HG03432 (cell line): ENCODE data around the gene NUF2.
A peak's percentile ranks its signal among the peaks of the same experiment; 100 is the strongest.
"Not testable (repeated sequence)": the region's sequence is repeated elsewhere in the genome, so short reads cannot be mapped to it uniquely, and the experiment has no call there.

Source experiments
- ATAC-seq: cut with Tn5 transposase; IDR thresholded peaks from one replicate; pipeline ENCODE4 v1.9.1; 2021; ENCODE audit warnings: mild to moderate bottlenecking, moderate library complexity; ENCODE audit not compliant: unreplicated experiment

Gene NUF2

DNA sequence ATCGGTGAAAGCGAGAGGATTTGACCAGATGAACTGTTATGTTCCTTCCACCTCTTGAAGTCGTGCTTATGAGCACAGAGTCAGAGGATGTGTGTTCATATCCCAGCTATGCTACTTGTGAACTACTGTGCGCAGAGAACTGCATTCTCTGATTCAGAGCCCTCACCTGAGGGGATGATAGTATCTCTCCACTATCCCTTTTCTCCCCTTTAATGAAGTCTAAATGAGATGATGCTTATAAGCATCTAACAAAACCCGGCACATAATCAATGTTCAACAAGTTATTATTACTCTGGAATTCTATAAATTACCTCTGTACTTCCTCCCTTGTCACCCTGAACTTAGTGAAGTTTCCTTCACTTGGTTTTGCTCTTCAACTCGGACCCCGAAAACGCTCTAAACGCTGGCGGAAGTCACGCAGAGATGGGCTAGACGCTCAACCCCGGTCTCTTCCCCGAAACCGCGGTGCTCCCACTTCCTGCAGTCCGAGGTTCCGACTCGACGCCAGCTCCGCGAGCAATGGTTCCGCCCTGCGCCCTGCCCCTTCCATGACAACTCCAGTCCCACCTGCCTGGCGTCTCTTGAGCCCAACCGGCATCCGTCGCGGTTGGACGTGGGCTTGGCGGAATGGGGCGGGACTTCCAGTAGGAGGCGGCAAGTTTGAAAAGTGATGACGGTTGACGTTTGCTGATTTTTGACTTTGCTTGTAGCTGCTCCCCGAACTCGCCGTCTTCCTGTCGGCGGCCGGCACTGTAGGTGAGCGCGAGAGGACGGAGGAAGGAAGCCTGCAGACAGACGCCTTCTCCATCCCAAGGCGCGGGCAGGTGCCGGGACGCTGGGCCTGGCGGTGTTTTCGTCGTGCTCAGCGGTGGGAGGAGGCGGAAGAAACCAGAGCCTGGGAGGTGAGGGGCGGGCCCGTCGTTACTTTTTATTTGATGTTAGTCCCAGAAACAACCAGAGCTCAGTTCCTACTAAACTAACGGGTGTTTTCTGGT is at the start of gene NUF2:
TSS of gene NUF2 (plus strand) at position 644 of the 995 bp plus-strand sequence. CDS start 4,098 bp downstream, outside the sequence.
- peak; percentile 96 for ATAC-seq

DNA sequence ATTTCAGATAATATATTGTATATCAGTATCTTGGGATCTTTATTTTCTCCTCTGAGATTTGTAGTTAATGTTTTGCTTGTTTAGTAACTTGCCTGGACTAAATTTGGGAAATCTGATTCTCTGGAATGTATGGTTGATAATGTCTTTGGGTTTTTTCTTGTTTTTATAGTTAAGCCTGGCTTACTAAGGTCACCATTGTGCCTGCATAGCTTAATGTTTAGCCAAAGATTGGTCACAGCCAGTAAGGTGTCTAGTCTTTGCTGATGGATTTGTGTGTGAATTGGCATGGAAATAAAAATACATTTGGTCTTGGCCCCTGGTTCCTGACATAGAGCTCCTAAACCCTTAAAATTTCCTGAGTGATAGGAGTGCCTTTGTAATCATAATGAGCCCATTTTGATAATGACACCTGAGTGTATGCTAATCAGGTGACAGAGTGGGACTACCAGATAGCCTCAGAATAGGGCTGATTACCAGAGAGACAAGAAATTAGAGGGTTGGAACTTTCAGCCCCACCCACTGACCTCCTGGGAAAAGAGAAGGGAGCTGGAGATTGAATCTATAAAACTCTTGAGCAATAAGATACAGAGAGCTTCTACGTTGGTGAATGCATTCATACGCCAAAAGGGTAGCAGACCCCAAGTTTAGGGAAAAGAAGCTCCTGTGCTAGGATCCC is 47.9 kb upstream of the NUF2 start:
- no peak for ATAC-seq

DNA sequence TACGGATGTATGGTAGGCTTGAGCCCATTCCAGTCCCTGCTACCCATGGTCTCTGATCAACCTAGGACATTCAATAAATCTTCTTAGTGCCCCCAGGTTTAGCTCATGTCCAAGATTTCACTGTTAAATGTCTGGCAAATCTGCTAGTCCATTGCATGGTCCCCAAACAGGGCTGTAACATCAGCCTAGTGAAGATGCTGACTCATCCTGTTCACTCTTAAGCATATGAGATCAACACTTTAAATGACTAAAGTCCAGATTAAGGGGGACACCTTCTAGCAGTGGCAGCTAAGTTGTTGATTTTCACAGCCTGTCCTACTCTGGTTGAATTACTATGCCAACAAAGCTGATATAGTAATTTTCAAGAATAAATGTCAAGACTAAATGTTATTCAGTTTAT is 46.5 kb upstream of the NUF2 start:
- ATAC-seq, result no peak

DNA sequence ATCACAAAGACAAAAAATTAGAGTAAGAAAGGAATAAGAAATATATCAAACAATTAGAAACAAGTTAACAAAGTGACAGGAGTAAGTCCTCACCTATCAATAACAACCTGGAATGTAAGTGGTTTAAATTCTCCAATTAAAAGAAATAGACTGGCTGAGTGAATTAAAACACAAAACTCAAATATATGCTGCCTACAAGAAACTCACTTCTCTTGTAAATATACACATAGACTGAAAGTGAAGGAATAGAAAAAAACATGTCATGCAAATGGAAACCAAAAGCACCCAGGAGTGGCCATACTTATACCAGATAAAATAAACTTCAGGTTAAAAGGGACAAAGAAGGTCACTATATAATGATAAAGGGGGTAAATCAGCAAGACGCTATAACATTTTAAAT is 43.2 kb upstream of the NUF2 start:
- no peak for ATAC-seq

DNA sequence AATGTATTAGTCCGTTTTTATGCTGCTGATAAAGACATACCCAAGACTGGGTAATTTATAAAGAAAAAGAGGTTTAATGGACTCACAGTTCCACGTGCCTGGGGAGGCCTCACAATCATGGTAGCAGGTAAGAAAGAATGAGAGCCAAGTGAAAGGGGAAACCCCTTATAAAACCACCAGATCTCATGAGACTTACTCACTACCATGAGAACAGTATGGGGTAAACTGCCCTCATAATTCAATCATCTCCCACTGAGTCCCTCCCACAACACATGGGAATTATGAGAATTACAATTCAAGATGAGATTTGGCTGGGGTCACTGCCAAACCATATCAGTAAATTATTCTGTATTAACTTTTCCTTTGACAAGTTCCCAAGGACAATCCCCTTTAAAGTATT is 36.9 kb upstream of the NUF2 start:
- not testable (repeated sequence) for ATAC-seq

DNA sequence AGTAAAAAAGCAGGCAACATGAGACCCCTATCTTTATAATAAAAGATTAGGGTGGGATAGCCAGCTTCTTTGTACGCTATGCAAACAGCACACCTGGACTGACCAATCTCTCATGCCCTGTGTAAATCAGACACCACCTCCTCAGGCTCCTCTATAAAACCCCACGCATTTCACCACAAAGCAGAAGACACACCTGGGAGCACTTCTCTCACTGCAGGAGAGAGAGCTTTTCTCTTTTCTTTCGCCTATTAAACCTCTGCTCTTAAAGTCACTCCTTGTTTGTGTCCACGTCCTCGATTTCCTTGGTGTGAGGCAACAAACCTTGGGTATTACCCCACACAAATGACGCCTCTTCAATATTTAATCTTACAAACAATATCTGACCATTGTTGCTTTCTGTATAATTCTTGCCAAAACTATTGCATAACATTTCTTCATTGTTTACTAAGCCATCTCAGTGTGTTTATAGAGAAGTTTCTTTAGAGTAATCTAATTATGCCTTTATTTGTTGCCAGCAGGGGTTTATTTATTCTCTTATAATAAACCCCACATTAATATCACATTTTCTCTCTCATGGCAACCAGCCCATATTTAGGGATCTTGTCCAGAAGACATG is 31.6 kb upstream of the NUF2 start:
- ATAC-seq, result no peak

DNA sequence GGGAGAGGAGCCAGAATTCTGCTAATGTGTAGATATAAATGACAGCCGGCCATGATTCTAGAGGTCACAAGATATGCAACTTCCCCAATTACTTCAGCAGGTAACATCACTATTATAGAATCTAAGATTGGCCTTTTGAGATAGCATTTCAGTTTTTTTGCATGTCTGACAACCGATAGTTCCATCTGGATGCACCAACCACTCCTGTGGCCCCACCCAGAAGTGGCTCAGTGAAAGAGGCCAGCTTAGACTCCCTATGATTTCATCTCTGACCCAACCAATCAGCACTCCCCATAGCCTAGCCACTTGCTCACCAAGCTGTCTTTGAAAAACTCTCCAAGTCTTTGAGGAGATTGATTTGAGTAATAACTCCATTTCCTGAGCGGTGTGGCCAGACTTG is 30.3 kb upstream of the NUF2 start:
- no peak for ATAC-seq

DNA sequence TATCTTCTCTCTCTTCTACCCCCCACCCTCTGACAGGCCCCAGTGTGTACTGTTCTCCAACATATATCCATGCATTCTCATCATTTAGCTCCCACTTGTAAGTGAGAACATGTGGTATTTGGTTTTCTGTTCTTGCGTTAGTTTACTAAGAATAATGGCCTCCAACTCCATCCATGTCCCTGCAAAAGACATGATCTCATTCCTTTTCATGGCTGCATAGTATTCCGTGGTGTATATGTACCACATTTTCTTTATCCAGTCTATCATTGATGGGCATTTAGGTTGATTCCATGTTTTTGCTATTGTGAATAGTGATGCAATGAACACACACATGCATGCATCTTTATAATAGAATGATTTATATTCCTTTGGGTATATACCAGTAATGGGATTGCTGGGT is 29.6 kb upstream of the NUF2 start:
- not testable (repeated sequence) for ATAC-seq

DNA sequence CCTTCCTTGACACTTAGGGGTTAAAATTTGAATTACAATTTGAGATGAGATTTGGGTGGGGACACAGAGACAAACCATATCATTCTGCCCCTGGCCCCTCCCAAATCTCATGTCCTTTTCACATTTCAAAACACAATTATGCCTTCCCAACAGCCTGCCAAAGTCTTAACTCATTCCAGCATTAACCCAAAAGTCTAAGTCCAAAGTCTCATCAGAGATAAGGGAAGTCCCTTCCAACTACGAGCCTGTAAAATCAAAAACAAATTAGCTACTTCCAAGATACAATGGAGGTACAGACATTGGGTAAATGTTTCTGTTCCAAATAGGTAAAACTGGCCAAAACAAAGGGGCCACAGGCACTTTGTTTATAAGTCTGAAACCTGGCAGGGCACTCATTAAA is 28.3 kb upstream of the NUF2 start:
- ATAC-seq, result not testable (repeated sequence)

DNA sequence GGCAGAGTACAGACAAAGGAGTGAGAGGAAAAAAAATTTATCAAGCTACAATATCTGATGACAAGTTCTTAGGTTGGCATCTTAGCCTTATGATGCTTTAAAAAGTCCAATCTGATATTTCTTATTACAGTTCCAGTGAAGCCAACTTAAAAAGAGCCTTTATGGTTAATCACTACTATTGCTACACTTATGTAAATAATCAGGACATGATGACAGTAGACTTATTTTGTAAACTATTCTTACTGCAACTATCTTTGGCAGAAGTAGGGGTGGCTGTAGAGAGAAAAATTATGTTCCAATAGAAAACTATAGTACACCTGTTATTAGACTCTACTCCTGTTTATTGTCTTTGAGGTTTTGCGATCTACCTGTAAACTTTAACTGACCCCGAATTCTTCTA is 25.8 kb upstream of the NUF2 start:
- no peak for ATAC-seq

DNA sequence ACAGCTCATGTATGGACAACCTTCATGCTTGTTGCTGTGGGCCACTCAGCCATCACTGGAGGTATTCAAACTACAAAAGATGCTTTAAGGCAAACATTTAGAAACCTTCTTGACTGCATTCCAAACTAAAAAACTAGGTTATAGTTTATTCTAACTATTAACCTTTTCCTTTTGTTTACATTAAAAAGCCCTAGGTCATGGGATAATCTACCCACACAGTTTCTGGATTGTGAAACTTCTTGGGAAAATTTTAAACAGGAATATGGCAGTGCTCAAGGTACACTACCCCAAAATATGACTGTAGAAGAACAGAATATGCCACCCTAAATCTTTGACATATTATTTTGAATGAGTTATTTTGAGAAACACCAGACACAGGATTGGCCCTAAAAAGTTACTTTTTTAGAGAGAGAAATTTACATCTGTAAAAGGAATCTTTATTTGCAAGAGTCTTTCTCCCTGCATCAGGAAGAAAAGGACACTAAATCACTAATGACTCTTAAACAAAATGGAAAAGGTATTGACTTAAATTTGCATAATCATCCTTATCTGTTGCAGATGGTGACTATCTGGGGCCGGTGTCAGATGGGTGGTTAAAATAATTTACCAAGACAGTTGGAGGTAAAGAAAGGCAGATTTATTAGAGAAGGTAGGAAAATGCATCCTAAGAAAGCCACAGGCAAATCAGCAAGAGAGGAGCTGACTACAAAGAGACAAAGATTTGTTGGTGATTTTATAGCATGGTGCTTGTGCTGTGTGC is 25.1 kb upstream of the NUF2 start:
- no peak for ATAC-seq

DNA sequence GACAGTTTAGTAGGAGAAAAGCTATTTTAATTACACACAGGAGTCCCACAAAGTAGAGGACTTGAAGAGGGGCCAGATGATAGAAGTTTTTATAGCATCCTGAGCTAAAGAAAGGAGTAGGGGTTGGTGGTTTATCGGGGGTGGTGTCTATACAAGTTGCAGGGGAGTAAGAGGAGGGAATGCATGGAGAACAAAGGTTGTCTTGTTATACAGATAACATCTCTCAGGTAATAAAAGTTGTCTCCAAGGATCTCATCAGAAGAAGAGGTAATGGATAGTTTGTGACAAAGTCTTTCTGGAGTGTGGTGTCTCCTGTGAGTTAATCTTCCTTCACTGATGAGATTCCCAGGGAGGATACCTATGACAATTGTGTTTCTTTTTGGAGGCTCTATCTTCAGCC is 23.4 kb upstream of the NUF2 start:
- no peak for ATAC-seq

DNA sequence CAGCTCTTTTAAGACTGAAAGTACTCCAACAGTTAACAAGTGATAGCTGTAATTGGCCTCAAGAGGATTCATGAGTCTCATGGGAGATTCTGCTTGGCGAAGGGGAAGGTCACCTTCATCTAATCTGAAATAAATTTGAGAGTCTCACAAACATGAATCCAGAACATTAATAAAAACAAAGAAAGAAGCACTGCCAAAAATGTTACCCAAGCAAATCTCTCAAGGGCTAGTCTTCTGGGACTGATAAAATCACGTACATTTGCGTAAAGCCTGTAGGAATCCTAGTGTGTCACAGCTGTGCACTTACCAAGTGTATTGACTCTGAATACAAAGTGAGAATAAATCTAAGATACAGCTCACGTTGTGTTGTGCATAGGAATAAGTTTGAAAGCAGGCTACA is 21.2 kb upstream of the NUF2 start:
- no peak for ATAC-seq

DNA sequence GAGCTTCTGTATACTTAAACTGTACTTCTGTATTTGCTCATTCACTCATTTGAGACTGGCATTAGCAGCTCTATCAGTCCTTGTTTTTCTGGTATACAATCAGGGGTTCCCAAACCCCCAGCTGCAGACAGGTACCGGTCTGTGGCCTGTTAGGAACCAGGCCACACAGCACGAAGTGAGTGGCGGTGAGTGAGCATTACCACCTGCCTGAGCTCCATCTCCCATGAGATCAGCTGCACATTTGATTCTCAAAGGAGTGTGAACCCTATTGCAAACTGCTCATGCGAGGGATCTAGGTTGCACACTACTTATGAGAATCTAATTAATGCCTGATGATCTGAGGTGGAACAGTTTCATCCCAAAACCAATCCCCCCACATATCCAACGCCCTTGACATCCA is 18.2 kb upstream of the NUF2 start:
- ATAC-seq, result no peak

DNA sequence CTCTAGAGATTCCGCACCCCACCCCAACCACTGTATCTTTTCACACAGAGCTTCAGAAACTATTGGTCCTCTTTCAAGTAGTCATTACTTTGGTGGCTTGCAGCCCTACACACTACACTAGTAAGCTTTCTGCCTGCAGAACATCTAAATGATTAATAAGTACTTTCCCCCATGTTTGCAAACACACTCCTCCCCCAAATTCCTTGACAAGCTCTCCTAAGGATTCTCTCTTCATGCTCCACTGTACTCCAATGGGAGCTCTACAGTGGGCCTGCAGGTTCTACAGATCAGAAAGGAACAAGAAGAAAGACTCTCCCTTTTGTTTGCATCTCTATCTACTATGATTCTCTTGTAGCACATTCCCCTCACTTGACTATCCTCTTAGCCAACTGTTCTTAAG is 16.3 kb upstream of the NUF2 start:
- ATAC-seq, result no peak

DNA sequence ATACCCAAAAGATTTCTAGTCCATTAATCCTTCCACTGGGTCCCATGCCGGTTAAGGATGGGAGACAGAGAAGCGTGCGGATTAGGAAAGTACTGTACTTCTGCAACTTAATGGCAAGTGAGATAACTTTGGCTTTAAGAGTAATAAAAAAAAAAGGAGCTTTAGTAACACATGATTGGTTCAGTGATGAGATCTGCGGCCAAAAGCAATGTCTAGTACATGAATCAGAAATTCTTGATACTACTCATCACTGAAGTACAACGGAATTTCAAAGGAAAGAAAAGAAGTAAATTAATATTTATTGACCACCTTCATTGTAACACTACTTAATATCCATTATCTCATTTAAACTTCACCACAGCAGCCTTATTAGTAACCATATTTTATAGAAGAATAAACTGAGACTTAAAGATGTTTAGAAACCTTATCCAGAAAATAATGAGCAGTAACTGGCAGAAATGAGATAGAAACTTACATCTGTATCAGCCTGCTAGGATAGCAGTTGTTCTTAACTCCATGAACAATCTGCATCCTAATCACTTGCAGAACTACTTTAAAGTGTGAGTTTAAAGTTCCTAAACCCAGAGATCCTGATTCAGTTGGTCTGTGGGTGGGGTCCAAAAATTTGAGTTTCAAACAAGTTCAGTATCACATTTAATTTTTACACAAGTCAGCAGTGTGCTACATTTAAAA is 14.1 kb upstream of the NUF2 start:
- no peak for ATAC-seq

DNA sequence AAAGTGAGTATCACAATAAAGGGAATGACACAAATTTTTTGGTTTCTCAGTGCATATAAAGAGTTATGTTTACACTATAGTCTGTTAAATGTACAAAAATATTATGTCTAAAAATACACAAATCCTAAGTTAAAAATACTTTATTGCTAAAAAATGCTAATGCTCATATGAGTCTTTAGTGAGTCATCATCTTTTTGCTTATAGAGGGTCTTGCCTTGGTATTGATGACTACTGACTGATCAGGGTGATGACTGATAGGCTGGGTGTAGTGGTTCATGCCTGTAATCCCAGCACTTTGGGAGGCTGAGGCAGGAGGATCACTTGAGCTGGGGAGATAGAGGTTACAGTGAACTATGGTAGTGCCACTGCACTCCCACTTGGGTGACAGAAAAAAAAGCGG is 12.9 kb upstream of the NUF2 start:
- no peak for ATAC-seq

DNA sequence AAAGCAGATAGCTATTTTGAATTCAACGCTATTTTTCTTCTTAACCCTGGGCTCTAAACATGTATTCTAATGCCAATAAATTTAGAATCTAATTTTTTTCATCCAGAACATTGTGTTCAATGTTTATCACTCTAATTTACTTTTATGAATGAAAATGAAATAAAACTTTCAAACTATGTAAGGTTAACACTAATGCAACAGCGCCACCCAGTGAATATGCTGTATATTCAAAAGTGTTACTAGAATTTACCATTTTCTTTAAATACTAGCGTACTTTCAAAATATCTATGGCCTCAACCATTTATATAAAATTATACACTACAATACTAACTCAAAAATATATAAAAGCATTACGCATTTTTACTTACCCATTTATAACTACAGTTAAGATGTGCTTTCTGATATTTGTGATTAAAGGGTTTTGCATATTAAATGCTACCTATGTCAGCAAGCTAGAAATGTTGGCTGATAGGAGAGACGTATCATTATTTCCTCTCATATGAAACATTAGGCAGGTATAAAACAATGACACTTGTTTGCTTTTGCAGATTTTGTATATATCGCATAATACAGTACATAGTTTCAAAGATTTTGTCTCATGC is 5.9 kb upstream of the NUF2 start:
- no peak for ATAC-seq

DNA sequence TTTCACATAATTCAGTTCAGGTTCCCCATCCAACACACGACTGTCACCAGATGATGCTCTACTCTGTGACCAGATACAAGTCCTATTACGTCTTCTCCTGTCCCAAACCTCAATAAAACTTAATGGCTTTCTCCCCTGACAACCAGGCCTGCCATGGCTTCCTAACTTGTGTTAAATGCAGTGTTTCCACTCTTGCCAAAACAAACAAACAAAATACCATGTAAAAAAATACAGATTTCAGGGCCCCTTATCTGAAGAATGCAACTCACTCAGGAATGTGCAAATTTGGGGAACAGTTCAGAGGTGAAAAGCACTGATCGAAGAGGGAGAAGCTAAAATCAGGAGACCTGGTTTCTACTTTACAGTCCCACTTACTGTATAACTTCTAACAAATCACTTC is 863 bp upstream of the NUF2 start:
- no peak for ATAC-seq

DNA sequence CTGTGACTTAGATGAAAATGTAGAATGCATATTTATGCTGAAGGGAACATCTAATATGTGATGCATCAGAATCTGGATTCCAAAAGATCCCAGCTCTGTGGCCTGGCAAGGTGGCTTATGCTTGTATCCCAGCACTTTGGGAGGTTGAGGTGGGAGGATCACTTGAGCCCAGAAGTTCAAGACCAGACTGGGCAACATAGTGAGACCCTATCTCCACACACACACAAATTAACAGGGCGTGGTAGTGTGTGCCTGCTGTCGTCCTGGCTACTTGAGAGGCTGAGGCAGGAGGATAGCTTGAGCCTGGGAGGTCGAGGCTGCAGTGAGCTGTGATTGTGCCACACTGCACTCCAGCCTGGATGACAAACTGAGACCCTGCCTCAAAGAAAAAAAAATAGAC is 1.6 kb downstream of the NUF2 start:
- not testable (repeated sequence) for ATAC-seq
